Astrocyte (in vitro differentiated cells and primary cell): ENCODE measurements around the gene CD101. TPM values are rescaled to one million over a fixed set of nuclear protein-coding genes. Genes with fewer than 3 reads are reported as not detected.

Experiments used
- DNase-seq: peaks from one replicate; pipeline ENCODE4 v3.0.0-alpha.2; 2010; ENCODE audit warnings: low read depth
- FAIRE-seq: peaks from 2 replicates; lab custom pipeline; 2011; peaks lifted over from hg19 to GRCh38; lab: Jason Lieb, UNC
- H2AFZ ChIP-seq: 2 replicates; pipeline ENCODE4 v1.6.0; 2012; ENCODE audit warnings: low read depth, low read length, inconsistent platforms
- H3K27ac ChIP-seq: 2 replicates; pipeline ENCODE4 v1.5.1; 2011; ENCODE audit warnings: low read depth, low read length, inconsistent platforms
- H3K27me3 ChIP-seq: 2 replicates; pipeline ENCODE4 v1.6.0; 2011; ENCODE audit warnings: low read length, inconsistent platforms; ENCODE audit not compliant: insufficient read depth
- H3K36me3 ChIP-seq: 2 replicates; pipeline ENCODE4 v1.5.1; 2011; ENCODE audit warnings: low read length, inconsistent platforms; ENCODE audit not compliant: insufficient read depth
- H3K4me1 ChIP-seq: 2 replicates; pipeline ENCODE4 v1.5.1; 2011; ENCODE audit warnings: low read length, inconsistent platforms; ENCODE audit not compliant: insufficient read depth
- H3K4me2 ChIP-seq: 2 replicates; pipeline ENCODE4 v1.6.0; 2012; ENCODE audit warnings: low read length, inconsistent platforms
- H3K4me3 ChIP-seq: 2 replicates; pipeline ENCODE4 v1.5.1; 2011; ENCODE audit warnings: low read depth, mild to moderate bottlenecking, low read length, inconsistent platforms; ENCODE audit not compliant: insufficient read depth
- H3K79me2 ChIP-seq: 2 replicates; pipeline ENCODE4 v1.6.0; 2012; ENCODE audit warnings: mild to moderate bottlenecking, low read length, inconsistent platforms; ENCODE audit not compliant: insufficient read depth
- H3K9ac ChIP-seq: 2 replicates; pipeline ENCODE4 v1.6.0; 2012; ENCODE audit warnings: mild to moderate bottlenecking, low read length, inconsistent platforms
- H3K9me3 ChIP-seq: 2 replicates; pipeline ENCODE4 v1.5.1; 2012; ENCODE audit warnings: low read depth, mild to moderate bottlenecking, low read length, inconsistent platforms; ENCODE audit not compliant: insufficient read depth
- H4K20me1 ChIP-seq: 2 replicates; pipeline ENCODE4 v1.6.0; 2012; ENCODE audit warnings: low read length, inconsistent platforms; ENCODE audit not compliant: insufficient read depth
- H3K27ac Mint-ChIP-seq: one replicate; pipeline ENCODE4 v1.8.0; 2021; ENCODE audit warnings: mild to moderate bottlenecking, mixed read lengths; ENCODE audit not compliant: unreplicated experiment
- H3K27me3 Mint-ChIP-seq: one replicate; pipeline ENCODE4 v1.8.0; 2021; ENCODE audit warnings: low read depth, mixed read lengths; ENCODE audit not compliant: unreplicated experiment
- H3K36me3 Mint-ChIP-seq: one replicate; pipeline ENCODE4 v1.8.0; 2021; ENCODE audit warnings: low read depth, mixed read lengths; ENCODE audit not compliant: unreplicated experiment
- H3K4me1 Mint-ChIP-seq: one replicate; pipeline ENCODE4 v1.8.0; 2021; ENCODE audit warnings: low read depth, mixed read lengths; ENCODE audit not compliant: unreplicated experiment
- H3K4me3 Mint-ChIP-seq: one replicate; pipeline ENCODE4 v1.8.0; 2021; ENCODE audit warnings: mild to moderate bottlenecking, moderate library complexity, mixed read lengths; ENCODE audit not compliant: unreplicated experiment
- H3K9me3 Mint-ChIP-seq: one replicate; pipeline ENCODE4 v1.8.0; 2021; ENCODE audit warnings: mild to moderate bottlenecking, mixed read lengths; ENCODE audit not compliant: unreplicated experiment
- CTCF ChIP-seq: IDR thresholded peaks from 2 replicates; pipeline ENCODE4 v1.5.1; 2011; ENCODE audit warnings: low read depth, mild to moderate bottlenecking, inconsistent platforms, low read length, moderate library complexity; ENCODE audit not compliant: insufficient read depth
- EZH2 ChIP-seq: IDR thresholded peaks from 2 replicates; pipeline ENCODE4 v1.6.1; 2012; ENCODE audit warnings: mild to moderate bottlenecking, low read length, inconsistent platforms; ENCODE audit not compliant: insufficient read depth
- total RNA-seq: library from RNA; stranded (reverse); gene quantifications from 2 replicates; pipeline ENCODE4 v1.2.1, GENCODE V29; 2021

The CD101 gene
- total RNA-seq, 1 donor from 2014 or later, result 1.6 TPM

GRCh38 chr1:116954440-116954839 lies 47.1 kb upstream of the CD101 start:
- H3K9me3 ChIP-seq, result no peaks in the 10 kb centered on the region
- H3K4me3 ChIP-seq, result no peak overlapping the region
- H3K79me2 ChIP-seq, result peaks cover 4% of the 10 kb centered on the region
- H3K4me1 Mint-ChIP-seq, result peaks cover 15% of the 10 kb centered on the region
- TF ChIP-seq CTCF (no peak), EZH2 (no peak)
- no peak overlapping the region for H3K27ac ChIP-seq
- no peak overlapping the region for H2AFZ ChIP-seq
- no peaks in the 10 kb centered on the region for H3K27me3 ChIP-seq
- peaks cover 15% of the 10 kb centered on the region for H3K4me1 ChIP-seq
- no peaks in the 10 kb centered on the region for H3K36me3 ChIP-seq
- H3K27ac Mint-ChIP-seq, result no peak overlapping the region
- DNase-seq (no peak), FAIRE-seq (no peak)
- H3K4me2 ChIP-seq, result no peak overlapping the region
- no peak overlapping the region for H3K9ac ChIP-seq
- H3K4me3 Mint-ChIP-seq, result no peak overlapping the region
- peaks cover 8% of the 10 kb centered on the region for H3K36me3 Mint-ChIP-seq
- no peaks in the 10 kb centered on the region for H4K20me1 ChIP-seq
- no peaks in the 10 kb centered on the region for H3K27me3 Mint-ChIP-seq
- H3K9me3 Mint-ChIP-seq, result no peaks in the 10 kb centered on the region

GRCh38 chr1:116956378-116956777 lies 45.2 kb upstream of the CD101 start:
- Histone ChIP-seq H3K4me1 (peaks cover 5% of the 10 kb centered on the region), H4K20me1 (no peaks in the 10 kb centered on the region), H3K27me3 (no peaks in the 10 kb centered on the region), H3K9me3 (no peaks in the 10 kb centered on the region), H2AFZ (no peak overlapping the region), H3K79me2 (peaks cover 4% of the 10 kb centered on the region), H3K4me3 (no peak overlapping the region), H3K36me3 (no peaks in the 10 kb centered on the region), H3K9ac (no peak overlapping the region), H3K27ac (no peak overlapping the region), H3K4me2 (no peak overlapping the region)
- Mint-ChIP-seq H3K36me3 (peaks cover 16% of the 10 kb centered on the region), H3K9me3 (peaks cover 4% of the 10 kb centered on the region), H3K27ac (no peak overlapping the region), H3K4me3 (no peak overlapping the region), H3K4me1 (peaks cover 6% of the 10 kb centered on the region), H3K27me3 (no peaks in the 10 kb centered on the region)
- DNase-seq, result no peak
- no peak for TF ChIP-seq EZH2
- no peak for TF ChIP-seq CTCF
- no peak for FAIRE-seq

- Histone ChIP-seq H3K36me3 (no peaks in the 10 kb centered on the region), H3K9ac (no peak overlapping the region), H3K27me3 (no peaks in the 10 kb centered on the region), H2AFZ (no peak overlapping the region), H3K4me3 (no peak overlapping the region), H4K20me1 (no peaks in the 10 kb centered on the region), H3K79me2 (peaks cover 4% of the 10 kb centered on the region), H3K4me1 (no peaks in the 10 kb centered on the region), H3K4me2 (no peak overlapping the region), H3K9me3 (no peaks in the 10 kb centered on the region), H3K27ac (no peak overlapping the region)
- FAIRE-seq (no peak), DNase-seq (no peak)
- Mint-ChIP-seq H3K27ac (no peak overlapping the region), H3K36me3 (peaks cover 12% of the 10 kb centered on the region), H3K4me3 (no peak overlapping the region), H3K9me3 (peaks cover 4% of the 10 kb centered on the region), H3K27me3 (no peaks in the 10 kb centered on the region), H3K4me1 (peaks cover 2% of the 10 kb centered on the region)
- TF ChIP-seq EZH2 (no peak), CTCF (no peak)
Measured at GRCh38 chr1:116957646-116958045, 43.9 kb upstream of the CD101 start.
